Naive B cell (primary cell): Measurements from ENCODE around the gene DOCK4. TPM values are rescaled to one million over a fixed set of nuclear protein-coding genes. Genes with fewer than 3 reads are reported as not detected.

Experiments
- ATAC-seq, 2 donors: fragments of 150-1000 bp; cut with Tn5 transposase; 2 replicates each; pipeline ENCODE4 v1.10.0; 2021; ENCODE audit warnings: low read depth in 2 of 2, mild to moderate bottlenecking in 2 of 2, moderate library complexity in 2 of 2
- DNase-seq: peaks from one replicate; pipeline ENCODE4 v3.0.0; 2022
- H3K27ac Mint-ChIP-seq, 6 donors: one replicate each; pipeline ENCODE4 v1.8.0; 2020 to 2022; ENCODE audit warnings: mild to moderate bottlenecking in 6 of 6, mixed read lengths in 6 of 6, moderate library complexity in 5 of 6, inconsistent platforms in 2 of 6
- H3K27me3 Mint-ChIP-seq, 3 donors: one replicate each; pipeline ENCODE4 v1.8.0; 2021 to 2022; ENCODE audit warnings: mixed read lengths in 3 of 3, mild to moderate bottlenecking in 1 of 3
- H3K36me3 Mint-ChIP-seq, 2 donors: one replicate each; pipeline ENCODE4 v1.8.0; 2020 to 2022; ENCODE audit warnings: mixed read lengths in 2 of 2, inconsistent platforms in 1 of 2, mild to moderate bottlenecking in 1 of 2
- H3K4me1 Mint-ChIP-seq, 3 donors: one replicate each; pipeline ENCODE4 v1.8.0; 2020 to 2022; ENCODE audit warnings: mixed read lengths in 3 of 3, inconsistent platforms in 1 of 3, mild to moderate bottlenecking in 1 of 3, moderate library complexity in 1 of 3
- H3K4me3 Mint-ChIP-seq, 8 donors: one replicate each; pipeline ENCODE4 v1.8.0; 2020 to 2022; ENCODE audit warnings: mild to moderate bottlenecking in 8 of 8, mixed read lengths in 8 of 8, moderate library complexity in 8 of 8, inconsistent platforms in 2 of 8
- H3K9me3 Mint-ChIP-seq, 7 donors: one replicate each; pipeline ENCODE4 v1.8.0; 2020 to 2022; ENCODE audit warnings: mixed read lengths in 7 of 7, mild to moderate bottlenecking in 5 of 7, inconsistent platforms in 2 of 7, moderate library complexity in 1 of 7
- polyA plus RNA-seq, 6 donors: library from polyadenylated mRNA; unstranded; fragments of 300-500 nt; fragmentation: Illumina TruSeq; gene quantifications; one replicate each; pipeline ENCODE4 v1.2.3, GENCODE V29; 2021; ENCODE audit warnings: low read depth in 6 of 6

Gene DOCK4
- polyA plus RNA-seq, 6 donors from 2014 or later, result 0.16 to 0.55 (median 0.28) TPM; not detected in 3

DNA sequence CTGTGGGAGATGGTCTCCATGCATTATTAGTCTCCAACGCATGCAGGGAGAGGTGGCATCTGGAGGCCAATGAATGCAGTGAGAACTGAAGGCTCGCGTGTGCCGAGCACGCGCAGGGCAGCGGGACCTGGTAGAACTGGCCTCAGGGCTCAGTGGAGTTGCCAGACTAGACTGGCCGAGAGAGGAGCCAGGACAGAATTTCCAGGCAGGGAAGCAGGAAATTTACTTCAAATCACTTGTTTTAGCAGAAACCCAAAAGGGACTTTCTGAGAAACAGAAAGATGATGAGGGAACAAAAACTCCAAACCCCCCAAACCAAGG, 332.9 kb downstream of the DOCK4 start:
- no peak for ATAC-seq
- peaks cover 0 to 2% (median 0%) of the 10 kb centered on the region in 7 donors for H3K9me3 Mint-ChIP-seq
- no peak for DNase-seq
- H3K36me3 Mint-ChIP-seq, result no peaks in the 10 kb centered on the region
- no peaks in the 10 kb centered on the region for H3K4me1 Mint-ChIP-seq
- H3K27ac Mint-ChIP-seq, result no peak overlapping the region
- peaks cover 0 to 5% (median 0%) of the 10 kb centered on the region in 3 donors for H3K27me3 Mint-ChIP-seq
- no peak overlapping the region for H3K4me3 Mint-ChIP-seq

- Mint-ChIP-seq H3K9me3 (peaks cover 0 to under 1% (median 0%) of the 10 kb centered on the region in 7 donors), H3K4me1 (no peaks in the 10 kb centered on the region), H3K36me3 (no peaks in the 10 kb centered on the region), H3K4me3 (no peak overlapping the region), H3K27ac (no peak overlapping the region), H3K27me3 (peaks cover 0 to 2% (median 0%) of the 10 kb centered on the region in 3 donors)
- no peak for ATAC-seq
- no peak for DNase-seq
These were observed 333.5 kb downstream of the DOCK4 start for GRCh38 chr7:111872450-111873325.

DNA sequence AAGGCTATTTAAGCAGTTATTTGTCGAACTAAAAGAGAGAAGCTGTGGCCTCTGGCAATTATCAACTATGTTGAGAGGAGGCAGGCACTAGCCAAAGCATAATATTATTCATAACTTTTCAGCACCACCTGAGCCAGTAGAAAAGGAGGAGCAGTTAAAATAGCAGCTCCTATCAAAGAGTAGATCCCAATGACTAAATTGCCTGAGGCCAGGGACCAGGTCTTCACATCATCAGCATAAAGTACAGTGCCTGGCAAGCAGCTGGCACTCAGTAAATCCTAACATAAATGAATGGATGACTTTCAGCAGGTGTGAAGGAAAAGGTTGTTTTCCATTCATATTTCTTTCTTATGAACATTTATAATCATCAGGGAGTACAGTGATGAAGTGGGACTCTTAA, 334.9 kb downstream of the DOCK4 start:
- no peaks in the 10 kb centered on the region for H3K27me3 Mint-ChIP-seq
- no peak overlapping the region for H3K27ac Mint-ChIP-seq
- H3K4me3 Mint-ChIP-seq, result no peak overlapping the region
- no peaks in the 10 kb centered on the region for H3K9me3 Mint-ChIP-seq
- H3K36me3 Mint-ChIP-seq, result no peaks in the 10 kb centered on the region
- ATAC-seq, result no peak
- DNase-seq, result no peak
- H3K4me1 Mint-ChIP-seq, result no peaks in the 10 kb centered on the region

GRCh38 chr7:111869280-111869679, 336.9 kb downstream of the DOCK4 start:
- Mint-ChIP-seq H3K27me3 (no peaks in the 10 kb centered on the region), H3K36me3 (no peaks in the 10 kb centered on the region), H3K9me3 (no peaks in the 10 kb centered on the region), H3K4me3 (no peak overlapping the region), H3K27ac (no peak overlapping the region), H3K4me1 (no peaks in the 10 kb centered on the region)
- DNase-seq (no peak), ATAC-seq (no peak)

DNA sequence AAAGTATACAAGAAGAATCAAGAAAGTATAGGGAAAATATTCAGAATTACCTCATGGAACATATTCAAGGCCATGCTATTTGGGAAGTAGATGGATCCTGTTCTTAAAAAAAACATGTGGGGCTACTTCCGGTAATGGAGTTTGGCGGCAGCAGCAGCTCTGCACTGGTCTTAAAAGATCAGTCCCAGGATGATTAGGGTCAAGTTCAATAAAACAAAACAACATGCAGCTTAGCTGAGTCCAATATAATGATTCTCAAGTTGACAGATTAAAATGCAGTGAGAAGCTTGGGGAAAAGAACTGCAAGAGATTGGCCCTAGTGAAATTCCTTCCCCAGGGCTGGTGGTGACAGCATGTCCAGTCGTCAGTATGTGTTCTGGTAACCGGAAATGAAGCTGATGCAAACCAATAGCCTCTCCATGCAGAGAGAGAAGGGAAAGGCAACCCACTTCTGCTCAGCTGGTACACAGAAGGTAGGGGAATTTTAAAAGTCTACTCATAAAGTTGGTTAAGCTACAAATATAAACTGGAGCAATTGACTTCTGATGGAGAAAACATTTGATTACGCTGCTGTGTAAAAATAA, 338.8 kb downstream of the DOCK4 start:
- no peaks in the 10 kb centered on the region for H3K36me3 Mint-ChIP-seq
- DNase-seq, result no peak
- ATAC-seq, result no peak
- no peaks in the 10 kb centered on the region for H3K4me1 Mint-ChIP-seq
- H3K27me3 Mint-ChIP-seq, result no peaks in the 10 kb centered on the region
- no peaks in the 10 kb centered on the region for H3K9me3 Mint-ChIP-seq
- H3K27ac Mint-ChIP-seq, result no peak overlapping the region
- no peak overlapping the region for H3K4me3 Mint-ChIP-seq

- ATAC-seq (no peak), DNase-seq (no peak)
- Mint-ChIP-seq H3K9me3 (no peaks in the 10 kb centered on the region), H3K27me3 (no peaks in the 10 kb centered on the region), H3K4me3 (no peak overlapping the region), H3K27ac (no peak overlapping the region), H3K36me3 (no peaks in the 10 kb centered on the region), H3K4me1 (no peaks in the 10 kb centered on the region)
These were observed 339.4 kb downstream of the DOCK4 start for GRCh38 chr7:111866787-111867186.

GRCh38 chr7:111865430-111865829, 340.8 kb downstream of the DOCK4 start:
- H3K4me1 Mint-ChIP-seq, result no peaks in the 10 kb centered on the region
- no peaks in the 10 kb centered on the region for H3K9me3 Mint-ChIP-seq
- no peaks in the 10 kb centered on the region for H3K27me3 Mint-ChIP-seq
- H3K4me3 Mint-ChIP-seq, result no peak overlapping the region
- H3K36me3 Mint-ChIP-seq, result no peaks in the 10 kb centered on the region
- H3K27ac Mint-ChIP-seq, result no peak overlapping the region
- DNase-seq (no peak), ATAC-seq (no peak)

GRCh38 chr7:111864291-111864976, 341.8 kb downstream of the DOCK4 start:
- no peaks in the 10 kb centered on the region for H3K27me3 Mint-ChIP-seq
- ATAC-seq (no peak), DNase-seq (no peak)
- H3K4me3 Mint-ChIP-seq, result no peak overlapping the region
- no peaks in the 10 kb centered on the region for H3K4me1 Mint-ChIP-seq
- H3K9me3 Mint-ChIP-seq, result no peaks in the 10 kb centered on the region
- H3K36me3 Mint-ChIP-seq, result no peaks in the 10 kb centered on the region
- H3K27ac Mint-ChIP-seq, result no peak overlapping the region

DNA sequence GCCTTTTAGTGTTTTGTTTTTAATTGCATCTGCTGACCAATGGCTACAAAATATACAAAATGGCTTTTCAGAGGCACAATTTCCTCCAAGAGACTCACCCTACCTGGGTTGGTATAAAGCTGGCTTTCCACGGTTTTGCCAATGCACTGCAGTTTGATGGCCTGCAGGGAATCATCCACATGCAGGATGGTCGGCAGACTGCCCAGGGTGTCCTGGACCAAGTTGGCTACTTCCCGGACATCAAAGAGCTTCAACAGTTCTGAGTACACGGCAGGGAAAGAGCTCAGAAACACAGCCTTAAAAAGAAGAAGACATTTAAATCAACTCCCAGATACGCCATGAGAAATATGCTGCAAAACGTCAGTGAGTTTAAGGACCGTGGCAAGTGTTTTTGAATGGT, 342.9 kb downstream of the DOCK4 start:
- no peaks in the 10 kb centered on the region for H3K4me1 Mint-ChIP-seq
- ATAC-seq (no peak), DNase-seq (no peak)
- H3K27me3 Mint-ChIP-seq, result no peaks in the 10 kb centered on the region
- H3K36me3 Mint-ChIP-seq, result no peaks in the 10 kb centered on the region
- H3K27ac Mint-ChIP-seq, result peak overlapping the region in 1 of 6 donors; percentile 31
- no peak overlapping the region for H3K4me3 Mint-ChIP-seq
- no peaks in the 10 kb centered on the region for H3K9me3 Mint-ChIP-seq

DNA sequence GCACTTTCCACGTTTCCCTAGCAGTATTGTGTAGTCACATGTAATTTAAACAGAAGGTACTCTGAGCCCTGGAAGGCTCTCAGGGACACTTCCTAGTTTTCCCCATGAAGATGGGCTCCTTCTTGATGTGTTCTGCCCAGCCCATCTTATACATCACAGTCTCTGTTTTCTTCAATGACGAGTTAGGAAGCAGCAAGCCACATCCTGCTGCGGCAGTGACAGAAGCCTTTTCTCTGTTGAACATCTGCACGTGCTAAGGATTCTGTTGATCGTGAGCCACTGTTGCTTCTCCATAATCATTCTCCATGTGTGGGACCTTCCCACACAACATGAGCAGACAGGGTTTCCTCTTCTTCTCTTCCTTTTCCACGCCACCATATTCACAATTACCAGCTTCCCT, 346.0 kb downstream of the DOCK4 start:
- DNase-seq (no peak), ATAC-seq (no peak)
- Mint-ChIP-seq H3K4me1 (no peaks in the 10 kb centered on the region), H3K9me3 (no peaks in the 10 kb centered on the region), H3K27me3 (no peaks in the 10 kb centered on the region), H3K4me3 (no peak overlapping the region), H3K27ac (no peak overlapping the region), H3K36me3 (no peaks in the 10 kb centered on the region)

- no peak overlapping the region for H3K27ac Mint-ChIP-seq
These were observed 347.9 kb downstream of the DOCK4 start for GRCh38 chr7:111858331-111858730.

DNA sequence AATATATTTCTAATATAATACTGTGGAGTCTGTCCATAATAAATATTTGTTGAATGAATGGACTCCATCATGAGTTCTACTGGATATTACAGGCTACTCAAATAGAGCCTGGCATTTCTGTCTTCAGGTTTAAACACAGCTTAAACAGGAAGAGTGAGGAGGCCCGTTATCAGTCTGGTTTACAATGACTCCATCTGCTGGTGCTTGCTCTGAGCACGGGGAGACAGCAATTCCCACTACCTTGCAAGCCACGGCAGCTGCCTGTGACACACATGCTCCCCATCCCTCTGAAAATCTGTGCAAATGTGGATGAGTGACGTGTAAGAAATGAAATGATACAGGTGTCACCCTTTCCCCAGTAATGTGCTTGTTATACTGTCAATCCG, 350.4 kb downstream of the DOCK4 start:
- no peak overlapping the region for H3K27ac Mint-ChIP-seq
- H3K36me3 Mint-ChIP-seq, result peaks cover 0 to 2% of the 10 kb centered on the region in 2 donors
- no peak overlapping the region for H3K4me3 Mint-ChIP-seq

More at GRCh38 chr7:111858331-111858730, 347.9 kb downstream of the DOCK4 start:
- ATAC-seq, result no peak
- Mint-ChIP-seq H3K27me3 (no peaks in the 10 kb centered on the region), H3K9me3 (no peaks in the 10 kb centered on the region), H3K4me1 (no peaks in the 10 kb centered on the region), H3K36me3 (no peaks in the 10 kb centered on the region), H3K4me3 (no peak overlapping the region)
- DNase-seq, result no peak

GRCh38 chr7:111855161-111855841, 350.9 kb downstream of the DOCK4 start:
- Mint-ChIP-seq H3K4me3 (no peak overlapping the region), H3K36me3 (peaks cover 0 to 7% of the 10 kb centered on the region in 2 donors)

More for the DNA sequence above, 350.4 kb downstream of the DOCK4 start:
- DNase-seq (no peak), ATAC-seq (no peak)
- Mint-ChIP-seq H3K27me3 (no peaks in the 10 kb centered on the region), H3K4me1 (no peaks in the 10 kb centered on the region), H3K9me3 (peaks cover 0 to 2% (median under 1%) of the 10 kb centered on the region in 7 donors)

More at GRCh38 chr7:111855161-111855841, 350.9 kb downstream of the DOCK4 start:
- no peak overlapping the region for H3K27ac Mint-ChIP-seq
- H3K27me3 Mint-ChIP-seq, result no peaks in the 10 kb centered on the region
- no peaks in the 10 kb centered on the region for H3K4me1 Mint-ChIP-seq
- ATAC-seq (no peak), DNase-seq (no peak)
- H3K9me3 Mint-ChIP-seq, result peaks cover 0 to 6% (median 4%) of the 10 kb centered on the region in 7 donors
